Measurements from ENCODE around the gene FOXP1.
A peak's percentile ranks its signal among the peaks of the same experiment; 100 is the strongest.

The FOXP1 gene

DNA sequence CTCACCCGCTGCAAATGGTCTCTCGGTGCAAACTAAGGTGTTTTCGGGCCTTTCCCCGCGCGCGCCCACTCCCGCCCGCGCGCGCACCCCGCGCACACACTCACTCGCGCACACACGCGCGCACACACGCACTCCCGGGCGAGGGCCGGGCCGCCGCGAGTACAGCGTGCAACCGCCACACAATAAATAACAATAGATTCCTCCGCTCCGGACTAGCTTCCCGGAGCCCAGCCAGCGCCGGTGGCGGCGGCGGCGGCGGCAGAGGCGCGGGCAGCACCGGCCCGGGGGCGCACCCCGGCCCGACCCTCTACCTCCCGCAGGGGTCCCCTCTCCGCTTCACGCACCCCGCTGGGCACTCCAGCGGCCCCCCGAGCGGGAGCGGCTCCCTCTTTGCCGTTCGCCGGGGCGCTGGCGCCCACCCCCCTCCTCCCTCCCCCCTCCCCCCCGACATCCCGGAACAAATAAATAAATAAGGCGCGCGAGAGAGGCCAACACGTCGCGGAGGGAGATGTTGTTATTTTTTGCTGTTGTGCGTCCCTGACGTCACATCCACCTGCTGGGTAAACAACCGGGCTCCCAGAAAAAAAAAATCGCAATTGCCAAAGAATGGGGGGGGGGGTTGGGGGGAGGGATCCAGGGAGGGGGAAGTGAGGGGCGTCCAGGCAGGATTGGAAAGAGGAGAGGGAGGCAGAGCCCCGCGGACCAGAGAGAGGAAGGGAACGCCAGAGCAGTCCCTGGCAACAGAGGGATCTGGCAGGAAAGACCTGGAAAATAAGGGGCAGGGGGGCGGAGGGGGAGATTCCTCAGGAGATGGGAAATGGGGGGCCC is at the start of gene FOXP1:
TSS of gene FOXP1 (minus strand) at position 163 of the 828 bp plus-strand sequence. CDS start 385,347 bp downstream, outside the sequence.
- peak in 1 of 2 experiments; percentile 43 for DNase-seq (ENCODE audit: low read depth in 2 of 2)

DNA sequence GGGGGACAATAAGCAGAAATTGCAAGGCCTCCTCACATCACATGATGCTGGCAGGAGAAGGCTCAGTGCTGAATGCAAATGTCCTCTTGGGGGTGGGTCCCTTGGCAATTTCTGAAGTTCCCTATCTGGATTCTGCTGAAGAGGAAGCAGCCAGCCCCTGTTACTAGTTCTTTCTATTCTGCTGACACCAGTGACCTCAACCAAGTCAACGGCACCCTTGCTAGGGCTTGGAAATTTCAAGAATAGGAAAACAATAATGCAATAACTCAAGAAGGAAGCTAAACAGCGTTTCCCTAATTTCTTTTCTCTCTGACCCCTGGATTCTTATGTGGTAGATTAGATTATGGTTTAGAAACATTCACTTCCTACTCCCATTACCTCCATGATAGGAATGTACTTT is 46.2 kb upstream of the FOXP1 start:
- no peak for DNase-seq (ENCODE audit: low read depth in 2 of 2)

DNA sequence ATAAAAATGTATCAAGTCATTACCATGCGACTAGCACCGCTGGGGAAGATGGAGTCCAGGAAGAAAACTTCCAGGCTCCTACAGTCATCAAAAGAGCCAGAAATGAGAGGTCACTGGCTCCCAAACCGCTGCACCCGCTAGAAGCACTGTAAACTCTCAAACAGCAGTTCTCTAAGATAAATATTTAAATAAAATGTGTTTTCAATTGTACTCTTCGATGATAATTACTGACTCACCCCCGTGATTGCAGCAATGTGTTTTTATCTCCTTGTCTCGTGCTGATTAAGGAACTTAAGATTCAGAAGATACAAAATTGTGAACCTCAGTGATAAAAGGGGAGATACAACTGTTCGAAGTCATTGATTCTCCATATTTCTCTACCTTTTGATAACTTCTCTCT is 45.8 kb upstream of the FOXP1 start:
- DNase-seq (ENCODE audit: low read depth in 2 of 2), result peak; percentile 80 to 84

DNA sequence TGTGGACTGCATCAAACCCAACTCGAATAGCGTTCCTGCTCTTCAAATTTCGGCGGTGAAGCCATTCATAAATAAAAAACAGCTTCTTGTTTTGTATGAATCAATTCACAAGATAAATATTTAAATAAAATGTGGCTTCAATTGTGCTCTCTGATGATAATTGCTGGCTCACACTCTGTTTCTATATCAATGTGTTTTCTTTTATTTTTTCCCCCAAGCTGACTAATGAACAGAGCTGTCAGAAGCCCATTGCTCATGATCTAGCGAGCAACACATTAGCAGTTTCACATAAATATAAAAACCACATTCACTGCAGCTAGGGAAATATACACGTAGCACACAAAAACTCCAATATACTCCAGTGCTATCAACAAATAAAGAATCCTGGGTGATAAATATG is 45.0 kb upstream of the FOXP1 start:
- peak; percentile 56 to 57 for DNase-seq (ENCODE audit: low read depth in 2 of 2)

DNA sequence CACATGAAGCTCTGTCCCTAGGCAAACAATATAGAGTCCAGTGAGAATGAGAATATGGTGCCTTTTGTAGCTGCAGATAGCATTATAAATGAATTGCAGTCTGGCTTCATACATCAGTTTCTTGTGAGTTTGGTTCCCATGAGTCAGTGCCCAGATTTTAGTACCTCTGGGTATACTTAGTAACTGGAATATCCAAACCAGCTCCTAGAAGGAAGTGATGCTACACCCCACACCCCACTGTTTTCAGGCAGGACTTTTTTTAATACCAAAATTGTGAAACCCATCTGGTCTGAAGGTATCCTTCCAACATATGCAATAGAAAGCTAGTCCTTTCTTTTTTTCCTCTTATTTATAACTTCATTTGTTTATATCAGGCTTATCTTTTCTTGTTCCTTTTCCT is 42.1 kb upstream of the FOXP1 start:
- DNase-seq (ENCODE audit: low read depth in 2 of 2), result no peak

DNA sequence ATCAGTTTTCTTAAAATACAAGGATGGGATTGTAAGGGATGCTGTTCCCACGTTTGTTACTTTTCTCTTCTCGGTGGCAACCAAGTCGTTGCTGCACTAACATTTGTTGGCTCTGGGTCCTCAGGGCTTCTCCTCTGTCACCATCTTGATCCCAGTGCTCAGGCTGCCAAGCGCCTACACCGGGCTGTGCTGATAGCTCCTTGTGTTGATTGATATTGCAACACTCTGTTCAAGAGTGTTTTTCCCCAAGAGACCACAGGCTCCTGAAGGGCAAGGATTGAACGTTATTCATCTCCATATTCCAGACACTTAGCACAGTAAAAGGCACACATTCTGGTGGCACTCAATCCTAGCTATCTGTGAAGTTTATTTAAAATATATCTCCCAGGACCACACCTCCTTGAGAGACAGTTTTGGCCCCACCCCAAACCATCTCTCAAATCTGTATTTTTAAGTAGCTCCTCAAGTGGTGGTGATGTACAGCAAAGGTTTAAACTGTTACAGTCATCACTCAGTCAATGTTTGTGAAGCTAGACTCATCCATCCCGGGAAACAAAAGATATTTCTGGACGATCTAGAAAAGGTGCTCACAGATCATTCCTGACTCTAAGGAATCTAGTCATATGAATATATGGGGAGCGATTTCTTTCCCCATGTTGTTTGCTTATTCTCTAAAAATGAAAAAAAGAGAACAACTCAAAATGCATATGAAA is 38.5 kb upstream of the FOXP1 start:
- DNase-seq (ENCODE audit: low read depth in 2 of 2), result no peak

DNA sequence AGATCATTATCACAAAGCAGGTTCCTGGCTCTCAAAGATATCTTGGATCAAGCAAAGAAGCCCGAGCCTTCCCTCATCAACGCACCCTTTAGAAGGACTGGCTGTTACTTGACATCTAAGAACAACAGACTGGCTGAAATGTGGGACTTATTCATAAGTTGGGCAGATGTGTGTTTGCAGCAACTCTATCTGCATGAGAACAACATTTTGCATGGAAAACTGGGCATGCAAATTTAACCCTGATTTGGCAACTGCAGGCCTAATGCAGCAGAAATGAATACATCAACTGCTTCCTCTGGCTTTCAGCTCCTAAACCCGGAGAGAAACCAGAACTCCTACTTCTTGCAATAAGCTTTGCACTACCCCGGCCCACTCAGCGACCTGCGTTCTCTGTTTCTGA is 35.0 kb upstream of the FOXP1 start:
- no peak for DNase-seq (ENCODE audit: low read depth in 2 of 2)

DNA sequence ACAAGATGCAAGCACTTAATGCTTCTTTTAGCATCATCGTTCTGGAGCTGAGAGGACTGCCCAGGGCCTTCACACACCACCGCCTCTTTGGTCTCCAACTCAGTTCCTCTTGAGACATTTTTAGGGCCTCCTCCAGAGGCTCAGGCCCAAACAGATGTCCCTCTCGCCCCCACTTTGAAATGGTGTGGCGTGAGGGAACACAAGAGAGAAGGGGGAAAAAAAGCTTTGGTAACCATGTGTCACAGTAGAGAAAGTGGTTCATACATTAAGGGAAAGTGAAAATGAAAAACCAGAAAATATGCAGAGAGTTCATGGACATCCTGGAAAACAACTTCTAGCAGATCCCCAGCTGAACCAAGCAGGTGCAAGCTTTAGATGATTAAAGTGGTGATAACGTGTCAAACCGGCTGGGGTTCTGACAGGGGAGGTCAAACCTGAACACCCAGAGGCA is 33.1 kb upstream of the FOXP1 start:
- no peak for DNase-seq (ENCODE audit: low read depth in 2 of 2)

DNA sequence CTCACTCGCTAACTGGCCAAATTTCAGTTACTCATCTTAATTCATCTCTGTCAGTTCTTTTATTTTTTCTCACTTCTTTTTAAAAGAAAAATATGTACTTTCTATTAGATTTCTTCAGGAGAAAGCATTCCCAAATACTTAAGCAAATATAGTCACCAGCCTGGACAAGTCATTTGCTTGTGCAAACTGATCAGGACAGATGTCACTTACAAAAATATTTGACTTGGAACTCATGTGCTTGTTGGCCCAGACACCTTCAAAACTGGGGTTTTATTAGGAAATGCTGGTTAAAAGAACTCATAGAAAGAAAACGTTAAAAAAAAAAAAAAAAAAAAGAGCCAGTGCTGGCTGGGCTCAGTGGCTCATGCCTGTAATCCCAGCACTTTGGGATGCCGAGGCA is 31.3 kb upstream of the FOXP1 start:
- DNase-seq (ENCODE audit: low read depth in 2 of 2), result no peak

DNA sequence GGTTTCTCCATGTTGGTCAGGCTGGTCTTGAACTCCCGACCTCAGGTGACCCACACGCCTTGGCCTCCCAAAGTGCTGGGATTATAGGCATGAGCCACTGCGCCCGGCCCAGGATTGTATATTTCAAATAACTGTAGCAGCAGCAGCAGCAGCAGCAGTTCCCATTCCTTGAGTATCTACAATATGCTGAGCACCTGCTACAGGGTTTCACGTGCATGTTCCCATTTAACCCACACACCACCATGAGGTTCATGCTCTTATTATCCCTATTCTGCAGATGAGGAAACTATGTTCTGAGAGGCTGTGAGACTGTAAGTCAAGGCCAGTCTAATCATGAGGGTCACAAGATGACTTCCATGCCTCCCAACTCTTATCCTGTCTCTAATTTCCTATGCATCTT is 30.9 kb upstream of the FOXP1 start:
- no peak for DNase-seq (ENCODE audit: low read depth in 2 of 2)

DNA sequence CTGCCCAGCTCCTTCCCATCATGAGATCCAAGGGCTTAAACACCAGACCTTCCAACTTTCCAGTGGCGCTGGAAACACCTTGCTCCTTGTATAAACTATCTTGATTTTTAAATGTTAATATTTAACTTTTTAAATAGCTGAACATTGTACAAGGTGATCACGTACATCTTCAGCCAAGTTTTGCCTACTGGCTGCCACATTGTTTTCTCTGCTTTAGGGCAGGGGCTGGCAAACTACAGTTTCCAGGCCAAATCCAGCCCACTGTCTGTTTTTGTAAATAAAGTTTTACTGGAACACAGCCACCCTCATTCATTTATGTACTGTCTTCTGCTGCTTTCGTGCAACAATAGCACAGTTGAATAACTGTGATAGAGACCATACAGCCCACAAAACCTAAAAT is 27.6 kb upstream of the FOXP1 start:
- DNase-seq (ENCODE audit: low read depth in 2 of 2), result no peak

DNA sequence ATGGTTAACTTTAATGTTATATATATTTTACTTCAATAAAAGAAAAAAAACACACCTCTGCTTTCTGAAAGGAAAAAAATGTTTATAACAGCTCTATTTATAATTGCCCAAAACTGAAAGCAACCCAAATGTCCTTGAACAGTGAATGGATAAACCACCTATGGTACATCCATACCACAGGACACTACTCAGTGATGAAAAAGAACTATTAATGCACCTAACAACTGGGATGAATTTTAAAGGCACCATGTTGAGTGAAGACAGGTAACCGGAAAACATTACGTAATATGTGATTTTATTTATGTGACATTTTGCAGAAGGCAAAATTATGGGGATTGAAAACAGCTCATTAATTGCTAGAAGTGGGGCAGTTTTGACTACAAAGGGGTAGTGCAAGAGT is 23.8 kb upstream of the FOXP1 start:
- no peak for DNase-seq (ENCODE audit: low read depth in 2 of 2)

DNA sequence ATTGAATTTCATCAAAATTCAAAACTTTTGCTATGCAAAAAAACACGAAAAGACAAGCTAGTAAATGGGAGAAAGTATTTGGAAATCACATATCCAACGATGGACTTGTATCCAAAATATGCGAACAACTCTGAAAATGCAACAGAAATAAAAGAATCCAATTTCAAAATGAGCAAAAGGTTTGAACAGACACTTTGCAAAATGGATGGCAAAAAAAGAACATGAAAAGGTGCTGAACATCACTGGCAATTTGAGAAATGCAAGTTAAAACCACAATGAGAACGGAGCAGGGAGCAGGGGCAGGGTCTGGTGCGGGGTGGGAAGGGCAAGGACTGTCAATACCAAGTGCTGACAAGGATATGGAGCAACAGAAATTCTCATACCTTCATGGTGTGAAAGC is 23.1 kb upstream of the FOXP1 start:
- no peak for DNase-seq (ENCODE audit: low read depth in 2 of 2)

DNA sequence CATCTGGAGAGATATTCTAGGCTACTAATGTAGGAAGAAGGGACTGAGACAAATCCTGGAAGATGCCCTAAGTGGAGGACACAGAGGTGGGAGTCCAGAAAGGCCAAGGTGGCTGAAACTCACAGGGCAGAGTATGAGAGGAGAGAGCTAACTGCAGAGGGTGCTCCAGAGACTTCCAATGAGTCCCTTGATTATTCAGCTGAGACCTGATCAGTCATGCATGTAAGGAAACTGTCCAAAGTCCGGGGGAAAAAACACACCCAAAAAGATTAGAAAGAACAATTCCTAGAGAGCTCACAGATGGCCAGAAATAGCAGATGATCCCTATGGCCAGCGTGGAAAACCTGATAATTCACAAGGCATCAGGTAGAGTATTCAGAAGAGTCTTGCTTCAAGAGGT is 18.7 kb upstream of the FOXP1 start:
- no peak for DNase-seq (ENCODE audit: low read depth in 2 of 2)

DNA sequence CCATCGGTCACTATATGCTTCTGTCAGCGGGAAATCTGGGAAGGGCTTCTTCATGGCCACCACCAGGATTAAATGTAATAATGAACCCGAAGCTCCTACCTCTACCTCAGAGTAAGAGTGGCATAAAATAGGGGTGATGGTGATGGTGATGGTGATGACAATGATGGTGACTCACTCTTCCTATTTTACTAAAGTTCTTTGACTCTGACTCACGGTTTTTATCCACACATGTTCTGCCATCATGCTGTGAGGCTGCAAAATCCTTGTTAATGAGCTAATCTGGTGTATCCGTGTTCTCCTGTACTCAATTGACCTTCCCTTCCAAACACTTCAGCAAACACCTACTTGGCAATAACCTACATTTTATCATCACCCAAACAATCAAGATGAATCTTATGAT is 18.3 kb upstream of the FOXP1 start:
- DNase-seq (ENCODE audit: low read depth in 2 of 2), result peak in 1 of 2 experiments; percentile 59

DNA sequence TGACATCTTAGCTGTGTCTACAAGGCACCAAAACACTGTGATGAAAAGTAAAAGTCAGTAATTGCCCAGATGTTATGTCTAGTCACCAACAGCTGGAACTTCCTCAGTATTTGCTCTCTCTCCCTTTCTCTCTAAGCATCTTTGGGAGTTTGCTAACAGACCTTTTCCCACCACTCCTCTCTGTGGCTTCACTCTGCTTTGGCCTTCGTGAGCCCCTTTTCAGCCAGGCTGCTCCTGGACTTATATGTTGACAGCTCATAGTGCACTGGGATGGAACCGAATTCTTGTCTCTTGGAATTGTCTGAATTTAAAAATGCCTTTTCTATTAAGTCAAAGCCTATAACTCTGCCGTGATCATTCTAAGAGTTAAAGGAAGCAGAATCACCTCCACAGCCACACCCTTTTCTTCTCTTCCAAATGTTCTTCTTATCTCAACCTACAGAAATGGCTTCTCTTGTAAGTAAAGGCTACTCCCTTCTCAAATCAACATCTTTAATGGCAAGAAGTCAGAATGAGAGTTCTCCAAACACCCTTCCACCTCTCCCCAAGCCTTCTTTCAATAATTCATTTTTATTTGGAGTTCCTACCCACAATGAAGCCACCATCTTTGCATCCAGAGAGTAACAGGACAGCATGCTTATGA is 17.2 kb upstream of the FOXP1 start:
- DNase-seq (ENCODE audit: low read depth in 2 of 2), result no peak

DNA sequence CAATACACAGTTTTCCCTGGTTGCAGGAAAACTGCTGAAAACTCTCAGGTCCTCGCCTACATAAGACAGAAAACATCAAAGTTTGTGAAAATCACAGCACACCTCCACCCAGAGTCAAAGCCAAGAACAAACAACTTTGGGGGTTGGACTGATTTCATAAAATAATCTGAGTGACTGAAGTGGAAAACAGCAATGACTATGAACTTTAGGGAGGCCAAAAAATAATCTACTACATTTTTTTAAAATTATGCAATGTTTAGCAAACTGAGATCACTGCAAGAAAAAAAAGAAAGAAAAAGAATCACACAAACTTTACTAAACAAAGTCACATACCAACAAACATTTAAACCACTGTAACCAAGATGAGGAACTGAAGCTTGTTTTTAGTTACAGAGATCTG is 15.9 kb upstream of the FOXP1 start:
- no peak for DNase-seq (ENCODE audit: low read depth in 2 of 2)

DNA sequence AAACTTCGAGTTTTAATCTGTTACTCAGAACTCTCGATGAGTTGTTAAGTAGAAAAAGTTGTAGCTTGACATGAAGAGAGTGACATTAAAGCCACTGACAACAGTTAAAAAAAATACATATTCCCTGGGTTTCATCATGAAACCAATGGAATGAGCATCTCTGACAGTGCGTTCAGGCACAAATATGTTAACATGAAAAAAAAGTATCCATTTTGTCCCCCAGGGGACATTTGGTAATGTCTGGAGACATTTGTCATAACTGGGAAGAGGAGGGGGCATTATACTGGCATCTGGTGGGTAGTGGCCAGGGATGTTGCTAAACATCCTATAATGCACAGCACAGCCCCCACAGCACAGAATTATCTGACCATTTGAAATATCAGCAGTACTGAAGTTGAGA is 14.8 kb upstream of the FOXP1 start:
- no peak for DNase-seq (ENCODE audit: low read depth in 2 of 2)

DNA sequence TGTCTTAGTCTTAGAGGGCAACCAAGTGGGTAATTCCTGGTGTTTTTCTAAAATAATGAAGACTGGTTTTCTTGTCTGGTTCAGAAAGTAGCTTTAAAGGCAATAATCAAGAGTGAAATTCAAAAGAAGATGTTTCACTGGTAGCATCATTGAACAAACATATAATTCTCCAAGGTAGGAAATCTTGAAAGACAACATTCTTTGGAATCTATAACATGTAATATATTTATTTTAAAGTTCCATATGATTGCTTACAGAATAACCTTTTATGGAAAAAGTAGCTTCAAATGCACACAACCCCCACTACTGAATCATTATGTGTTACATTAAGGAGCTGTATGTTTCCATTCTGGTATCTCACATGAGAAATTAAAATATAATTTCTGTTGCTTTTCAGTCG is 13.8 kb upstream of the FOXP1 start:
- no peak for DNase-seq (ENCODE audit: low read depth in 2 of 2)

DNA sequence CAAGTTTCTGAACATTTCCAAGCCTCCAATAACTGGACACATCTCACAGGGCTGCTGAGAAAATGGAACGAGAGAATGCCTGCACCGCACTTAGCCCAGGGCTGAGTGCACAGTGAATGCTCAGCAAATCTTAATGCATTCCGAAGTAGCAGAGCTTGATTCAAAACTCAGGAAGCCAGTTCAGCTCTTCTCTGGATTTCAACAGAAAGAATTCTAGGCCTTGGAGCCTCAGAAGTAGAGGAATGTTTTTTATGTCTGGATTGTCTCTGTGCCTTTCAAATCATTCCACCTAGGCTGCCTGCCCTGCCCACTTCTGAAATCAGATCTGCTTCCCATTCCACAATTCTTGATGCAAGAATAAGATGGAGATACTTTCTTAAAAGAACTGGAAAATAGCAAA is 9.6 kb upstream of the FOXP1 start:
- no peak for DNase-seq (ENCODE audit: low read depth in 2 of 2)

DNA sequence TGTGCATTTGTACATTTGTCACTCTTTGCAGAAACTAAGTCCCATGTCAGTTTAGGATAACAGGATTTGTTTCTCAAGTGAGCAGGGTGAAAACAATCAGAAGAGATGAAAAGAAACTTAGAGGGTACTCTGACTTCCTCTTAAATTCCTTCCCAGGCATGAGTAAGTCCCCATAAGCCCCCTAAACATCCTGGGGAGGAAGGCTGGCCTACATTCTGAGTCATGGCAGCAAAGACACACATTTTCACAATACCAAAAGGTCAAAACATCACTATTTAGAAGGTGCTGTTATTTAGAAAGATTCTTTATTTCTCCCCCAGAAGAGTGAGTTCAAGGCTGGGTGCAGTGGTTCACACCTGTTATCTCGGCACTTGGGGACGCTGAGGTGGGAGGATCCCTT is 7.6 kb upstream of the FOXP1 start:
- DNase-seq (ENCODE audit: low read depth in 2 of 2), result no peak

DNA sequence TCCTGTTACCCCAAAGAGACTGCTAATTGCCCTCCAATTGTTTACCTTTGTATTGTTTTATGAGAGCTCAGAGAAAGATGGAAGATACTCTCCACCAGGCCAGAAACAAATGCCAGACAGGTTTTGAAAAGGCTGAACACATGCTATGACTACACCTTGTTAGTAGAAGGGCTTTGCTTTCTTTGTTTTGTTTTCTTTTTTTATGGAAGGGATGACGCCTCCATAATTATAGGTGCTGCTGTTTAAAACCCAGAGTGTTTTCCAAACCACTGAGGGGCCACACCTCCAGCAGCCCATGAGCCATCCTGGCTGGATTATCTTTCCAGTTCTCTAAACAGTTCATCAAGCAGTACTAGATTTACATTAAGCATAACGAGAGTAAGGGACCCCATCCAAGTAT is 5.6 kb upstream of the FOXP1 start:
- no peak for DNase-seq (ENCODE audit: low read depth in 2 of 2)

DNA sequence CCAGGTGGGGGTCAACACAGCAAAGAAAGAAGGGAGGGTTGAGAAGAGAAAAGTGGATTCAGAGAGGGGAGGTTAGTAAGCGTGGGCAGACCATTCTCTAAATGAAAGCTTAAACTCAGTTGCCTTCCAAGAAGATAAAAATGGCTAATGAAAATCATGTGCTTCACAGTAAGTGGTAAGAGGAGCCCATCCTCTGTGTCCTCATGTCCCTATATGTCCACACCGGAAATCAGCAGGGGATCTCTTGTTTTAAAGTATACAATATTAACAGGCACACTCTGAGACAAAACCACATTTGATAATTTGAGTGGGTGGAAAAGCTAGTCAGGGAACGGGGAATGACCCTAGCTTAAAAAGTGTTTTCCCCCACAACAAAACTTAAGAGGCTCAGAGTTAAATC is 4.4 kb upstream of the FOXP1 start:
- no peak for DNase-seq (ENCODE audit: low read depth in 2 of 2)

Measured in fibroblast of skin of left biceps (primary cell).